Natural killer cell treated with Interleukin-12 subunit alpha and Interleukin-12 subunit beta and Interleukin-15 and Interleukin-18, amount 100 ng/mL, for 72 hours (primary cell): ENCODE measurements around the gene NRGN. TPM values are rescaled to one million over a fixed set of nuclear protein-coding genes. Genes with fewer than 3 reads are reported as not detected.
"Not testable (repeated sequence)": the region's sequence is repeated elsewhere in the genome, so short reads cannot be mapped to it uniquely, and the experiment has no call there.

Source experiments
- ATAC-seq, 2 donors: fragments of 150-1000 bp; cut with Tn5 transposase in 1 of 2; sonication (Bioruptor Pico), chemical (Tn5 transposase) in 1 of 2; 2 replicates each; pipeline ENCODE4 v1.10.0; 2021
- DNase-seq: peaks from one replicate; pipeline ENCODE4 v3.0.0; 2022; ENCODE audit warnings: low spot score
- H3K27ac Mint-ChIP-seq, 2 donors: 1 replicate in 1 of 2; 2 replicates in 1 of 2; pipeline ENCODE4 v1.8.0; 2022; ENCODE audit warnings: mixed read lengths in 2 of 2, mild to moderate bottlenecking in 1 of 2, moderate library complexity in 1 of 2
- H3K27me3 Mint-ChIP-seq, 2 donors: 1 replicate in 1 of 2; 2 replicates in 1 of 2; pipeline ENCODE4 v1.8.0; 2022; ENCODE audit warnings: mixed read lengths in 2 of 2
- H3K36me3 Mint-ChIP-seq: one replicate; pipeline ENCODE4 v1.8.0; 2022; ENCODE audit warnings: mixed read lengths
- H3K4me1 Mint-ChIP-seq, 2 donors: 1 replicate in 1 of 2; 2 replicates in 1 of 2; pipeline ENCODE4 v1.8.0; 2022; ENCODE audit warnings: low read depth in 2 of 2, mixed read lengths in 2 of 2, mild to moderate bottlenecking in 1 of 2
- H3K4me3 Mint-ChIP-seq: one replicate; pipeline ENCODE4 v1.8.0; 2022; ENCODE audit warnings: mixed read lengths
- H3K9me3 Mint-ChIP-seq: 2 replicates; pipeline ENCODE4 v1.8.0; 2022; ENCODE audit warnings: mixed read lengths
- total RNA-seq, 2 donors: library from RNA; stranded (reverse); gene quantifications; one replicate each; pipeline ENCODE4 v1.2.3, GENCODE V29; 2022

The NRGN gene
- total RNA-seq, 2 donors from 2014 or later: 0.57 to 5.4 TPM

GRCh38 chr11:124766156-124766555 is 26.4 kb downstream of the NRGN start:
- Mint-ChIP-seq H3K4me3 (no peak overlapping the region), H3K27ac (no peak overlapping the region), H3K36me3 (no peaks in the 10 kb centered on the region), H3K9me3 (no peaks in the 10 kb centered on the region), H3K27me3 (peaks cover 4 to 7% of the 10 kb centered on the region in 2 donors), H3K4me1 (peaks cover 5% of the 10 kb centered on the region in 2 donors)
- ATAC-seq: no peak
- DNase-seq: no peak

- H3K4me3 Mint-ChIP-seq: no peak overlapping the region
- H3K4me1 Mint-ChIP-seq: peaks cover 0 to under 1% of the 10 kb centered on the region in 2 donors
- H3K9me3 Mint-ChIP-seq: no peaks in the 10 kb centered on the region
- DNase-seq: no peak
- H3K27ac Mint-ChIP-seq: no peak overlapping the region
- peaks cover 5% of the 10 kb centered on the region for H3K36me3 Mint-ChIP-seq
- H3K27me3 Mint-ChIP-seq: no peaks in the 10 kb centered on the region
- no peak for ATAC-seq
Observed at GRCh38 chr11:124768914-124769313, 29.2 kb downstream of the NRGN start.

GRCh38 chr11:124769806-124770774 is 30.3 kb downstream of the NRGN start:
- ATAC-seq (no peak), DNase-seq (no peak)
- Mint-ChIP-seq H3K4me1 (no peaks in the 10 kb centered on the region), H3K27me3 (no peaks in the 10 kb centered on the region), H3K9me3 (no peaks in the 10 kb centered on the region), H3K27ac (no peak overlapping the region), H3K36me3 (peaks cover 5% of the 10 kb centered on the region), H3K4me3 (no peak overlapping the region)

- H3K27ac Mint-ChIP-seq, H3K9me3 Mint-ChIP-seq, H3K36me3 Mint-ChIP-seq, H3K4me3 Mint-ChIP-seq, H3K4me1 Mint-ChIP-seq, DNase-seq, ATAC-seq, H3K27me3 Mint-ChIP-seq: not testable (repeated sequence)
Observed at GRCh38 chr11:124770959-124771358, 31.2 kb downstream of the NRGN start.

- H3K27me3 Mint-ChIP-seq: no peaks in the 10 kb centered on the region
- peaks cover 14% of the 10 kb centered on the region for H3K36me3 Mint-ChIP-seq
- DNase-seq: no peak
- H3K9me3 Mint-ChIP-seq: no peaks in the 10 kb centered on the region
- H3K4me1 Mint-ChIP-seq: peaks cover 17 to 24% of the 10 kb centered on the region in 2 donors
- H3K27ac Mint-ChIP-seq: peak overlapping the region; percentile 7 to 14
- H3K4me3 Mint-ChIP-seq: peak overlapping the region; percentile 59
- peak in 1 of 2 donors; percentile 48 for ATAC-seq
Observed at GRCh38 chr11:124776865-124777645, 37.3 kb downstream of the NRGN start.

- Mint-ChIP-seq H3K4me1 (peaks cover 17 to 24% of the 10 kb centered on the region in 2 donors), H3K9me3 (no peaks in the 10 kb centered on the region), H3K27me3 (no peaks in the 10 kb centered on the region), H3K36me3 (peaks cover 14% of the 10 kb centered on the region), H3K4me3 (no peak overlapping the region), H3K27ac (no peak overlapping the region)
- ATAC-seq (no peak), DNase-seq (no peak)
Observed at GRCh38 chr11:124778281-124778680, 38.5 kb downstream of the NRGN start.

GRCh38 chr11:124779568-124779967 is 39.8 kb downstream of the NRGN start:
- Mint-ChIP-seq H3K4me3 (no peak overlapping the region), H3K36me3 (peaks cover 14% of the 10 kb centered on the region), H3K9me3 (no peaks in the 10 kb centered on the region), H3K27me3 (no peaks in the 10 kb centered on the region), H3K27ac (no peak overlapping the region), H3K4me1 (peaks cover 19 to 24% of the 10 kb centered on the region in 2 donors)
- ATAC-seq: no peak
- DNase-seq: no peak

- Mint-ChIP-seq H3K4me1 (peaks cover 8 to 10% of the 10 kb centered on the region in 2 donors), H3K4me3 (no peak overlapping the region), H3K27me3 (no peaks in the 10 kb centered on the region), H3K27ac (no peak overlapping the region), H3K36me3 (peaks cover 8% of the 10 kb centered on the region), H3K9me3 (no peaks in the 10 kb centered on the region)
- DNase-seq (no peak), ATAC-seq (no peak)
Observed at GRCh38 chr11:124783002-124783401, 43.3 kb downstream of the NRGN start.

- H3K36me3 Mint-ChIP-seq: no peaks in the 10 kb centered on the region
- H3K27me3 Mint-ChIP-seq: no peaks in the 10 kb centered on the region
- H3K9me3 Mint-ChIP-seq: no peaks in the 10 kb centered on the region
- H3K4me3 Mint-ChIP-seq: no peak overlapping the region
- no peak overlapping the region for H3K27ac Mint-ChIP-seq
- ATAC-seq (no peak), DNase-seq (no peak)
- peaks cover 1 to 2% of the 10 kb centered on the region in 2 donors for H3K4me1 Mint-ChIP-seq
Observed at GRCh38 chr11:124784051-124784450, 44.3 kb downstream of the NRGN start.

GRCh38 chr11:124788521-124788920 is 48.8 kb downstream of the NRGN start:
- Mint-ChIP-seq H3K27ac (no peak overlapping the region), H3K9me3 (no peaks in the 10 kb centered on the region), H3K4me1 (peaks cover 26 to 34% of the 10 kb centered on the region in 2 donors), H3K36me3 (no peaks in the 10 kb centered on the region), H3K27me3 (no peaks in the 10 kb centered on the region), H3K4me3 (no peak overlapping the region)
- DNase-seq (no peak), ATAC-seq (no peak)

- Mint-ChIP-seq H3K36me3 (no peaks in the 10 kb centered on the region), H3K4me3 (peak overlapping the region; percentile 18), H3K4me1 (peaks cover 26 to 32% of the 10 kb centered on the region in 2 donors), H3K27ac (peak overlapping the region; percentile 53 to 85), H3K27me3 (no peaks in the 10 kb centered on the region), H3K9me3 (no peaks in the 10 kb centered on the region)
- peak; percentile 81 to 91 for ATAC-seq
- DNase-seq: no peak
Observed at GRCh38 chr11:124791626-124792341, 52.0 kb downstream of the NRGN start.

GRCh38 chr11:124793466-124794278 is 53.9 kb downstream of the NRGN start:
- peaks cover 35 to 40% of the 10 kb centered on the region in 2 donors for H3K4me1 Mint-ChIP-seq
- no peaks in the 10 kb centered on the region for H3K9me3 Mint-ChIP-seq
- H3K36me3 Mint-ChIP-seq: no peaks in the 10 kb centered on the region
- H3K4me3 Mint-ChIP-seq: no peak overlapping the region
- no peak overlapping the region for H3K27ac Mint-ChIP-seq
- ATAC-seq (peak in 1 of 2 donors; percentile 52), DNase-seq (peak; percentile 67)
- H3K27me3 Mint-ChIP-seq: no peaks in the 10 kb centered on the region

GRCh38 chr11:124796312-124796711 is 56.6 kb downstream of the NRGN start:
- DNase-seq: no peak

More at GRCh38 chr11:124796312-124796711, 56.6 kb downstream of the NRGN start:
- H3K27ac Mint-ChIP-seq: no peak overlapping the region
- H3K4me1 Mint-ChIP-seq: peaks cover 33 to 37% of the 10 kb centered on the region in 2 donors
- no peaks in the 10 kb centered on the region for H3K9me3 Mint-ChIP-seq
- H3K4me3 Mint-ChIP-seq: no peak overlapping the region
- no peaks in the 10 kb centered on the region for H3K36me3 Mint-ChIP-seq
- no peaks in the 10 kb centered on the region for H3K27me3 Mint-ChIP-seq
- ATAC-seq: no peak
